Right lobe of liver (tissue), 4 donors: ENCODE results near the gene LDLRAD3.

Experiments used
- CTCF ChIP-seq, 4 donors: fragments of 200-600 bp in 3 of 4; fragments of 450-650 bp in 1 of 4; IDR thresholded peaks; one replicate each; pipeline versions ENCODE4 v1.5.1 to v1.8.0; 2016 to 2022; ENCODE audit warnings: antibody characterized with exemption in 4 of 4, mild to moderate bottlenecking in 2 of 4
- POLR2A ChIP-seq: fragments of 450-650 bp; IDR thresholded peaks from one replicate; pipeline ENCODE4 v1.6.1; 2017; ENCODE audit warnings: antibody characterized with exemption, mild to moderate bottlenecking
- donor health status: DM: no; HTN: no; CAD: no.
- donor health status: DM: no; HTN: no; CAD: no.
- donor health status: DM: no; HTN: yes; CAD: no.

GRCh38 chr11:36047344-36047743 is 103.5 kb downstream of the LDLRAD3 start:
- TF ChIP-seq CTCF (IDR thresholded peaks at IDR 0.05): no peak
- TF ChIP-seq POLR2A: no peak
